Skeletal muscle tissue (tissue), 4 donors: ENCODE results near the gene JAKMIP1. TPM values are rescaled to one million over a fixed set of nuclear protein-coding genes. Genes with fewer than 3 reads are reported as not detected.
"Not testable (repeated sequence)": the region's sequence is repeated elsewhere in the genome, so short reads cannot be mapped to it uniquely, and the experiment has no call there.

Experiments used
- H3K27ac ChIP-seq: one replicate; pipeline ENCODE4 v1.7.0; 2013; ENCODE audit warnings: mild to moderate bottlenecking, low read depth, low read length, inconsistent platforms
- H3K27me3 ChIP-seq, 3 donors: one replicate each; pipeline ENCODE4 v1.7.0; 2013; ENCODE audit warnings: low read length in 3 of 3; ENCODE audit not compliant: control insufficient read depth in 3 of 3, insufficient read depth in 3 of 3
- H3K36me3 ChIP-seq, 3 donors: one replicate each; pipeline ENCODE4 v1.7.0; 2013; ENCODE audit warnings: low read length in 3 of 3; ENCODE audit not compliant: control insufficient read depth in 3 of 3, insufficient read depth in 3 of 3
- H3K4me1 ChIP-seq, 3 donors: one replicate each; pipeline ENCODE4 v1.7.0; 2013; ENCODE audit warnings: low read length in 3 of 3, mild to moderate bottlenecking in 3 of 3; ENCODE audit not compliant: control insufficient read depth in 3 of 3, insufficient read depth in 3 of 3
- H3K4me3 ChIP-seq, 3 donors: one replicate each; pipeline ENCODE4 v1.7.0; 2013; ENCODE audit warnings: low read length in 3 of 3
- H3K9ac ChIP-seq, 3 donors: one replicate each; pipeline ENCODE4 v1.7.0; 2013; ENCODE audit warnings: low read length in 3 of 3, mild to moderate bottlenecking in 3 of 3, moderate library complexity in 2 of 3, low read depth in 1 of 3
- H3K9me3 ChIP-seq, 3 donors: one replicate each; pipeline ENCODE4 v1.7.0; 2013; ENCODE audit warnings: low read length in 3 of 3; ENCODE audit not compliant: control insufficient read depth in 3 of 3
- total RNA-seq: library from RNA; depleted of rRNA; stranded (reverse); fragments of >200 nt; gene quantifications from one replicate; pipeline ENCODE4 v1.2.3, GENCODE V29; 2014
- donor health status: Osteomylitis.

The JAKMIP1 gene
- total RNA-seq, 1 donor from 2014 or later, result not detected

GRCh38 chr4:6152869-6153705, 47.3 kb downstream of the JAKMIP1 start:
- peaks cover 7 to 40% (median 11%) of the 10 kb centered on the region in 3 donors for H3K27me3 ChIP-seq
- H3K36me3 ChIP-seq, result no peaks in the 10 kb centered on the region
- no peak overlapping the region for H3K4me3 ChIP-seq
- H3K4me1 ChIP-seq, result no peaks in the 10 kb centered on the region
- H3K9me3 ChIP-seq, result no peaks in the 10 kb centered on the region
- H3K27ac ChIP-seq, result no peak overlapping the region
- no peak overlapping the region for H3K9ac ChIP-seq

- Histone ChIP-seq H3K36me3 (no peaks in the 10 kb centered on the region), H3K27ac (no peak overlapping the region), H3K4me3 (no peak overlapping the region), H3K4me1 (no peaks in the 10 kb centered on the region), H3K9ac (no peak overlapping the region), H3K27me3 (peaks cover 7 to 33% (median 8%) of the 10 kb centered on the region in 3 donors), H3K9me3 (no peaks in the 10 kb centered on the region)
These were observed 50.2 kb downstream of the JAKMIP1 start for GRCh38 chr4:6150046-6150735.

GRCh38 chr4:6148506-6149205, 51.7 kb downstream of the JAKMIP1 start:
- Histone ChIP-seq H3K27me3 (peaks cover 3 to 24% (median 8%) of the 10 kb centered on the region in 3 donors), H3K36me3 (no peaks in the 10 kb centered on the region), H3K4me3 (no peak overlapping the region), H3K9ac (no peak overlapping the region), H3K9me3 (no peaks in the 10 kb centered on the region), H3K27ac (no peak overlapping the region), H3K4me1 (no peaks in the 10 kb centered on the region)

GRCh38 chr4:6147441-6147840, 52.9 kb downstream of the JAKMIP1 start:
- Histone ChIP-seq H3K27ac (no peak overlapping the region), H3K4me3 (no peak overlapping the region), H3K9me3 (no peaks in the 10 kb centered on the region), H3K36me3 (no peaks in the 10 kb centered on the region), H3K9ac (no peak overlapping the region), H3K4me1 (no peaks in the 10 kb centered on the region), H3K27me3 (peaks cover 0 to 20% (median 8%) of the 10 kb centered on the region in 3 donors)

- peaks cover 0 to 6% (median 0%) of the 10 kb centered on the region in 3 donors for H3K27me3 ChIP-seq
- H3K4me3 ChIP-seq, result no peak overlapping the region
- H3K36me3 ChIP-seq, result no peaks in the 10 kb centered on the region
- no peaks in the 10 kb centered on the region for H3K4me1 ChIP-seq
- H3K9me3 ChIP-seq, result no peaks in the 10 kb centered on the region
- H3K9ac ChIP-seq, result no peak overlapping the region
- H3K27ac ChIP-seq, result no peak overlapping the region
These were observed 56.7 kb downstream of the JAKMIP1 start for GRCh38 chr4:6143603-6144181.

GRCh38 chr4:6142935-6143602, 57.3 kb downstream of the JAKMIP1 start:
- H3K36me3 ChIP-seq, result no peaks in the 10 kb centered on the region
- H3K27me3 ChIP-seq, result peaks cover 0 to 7% (median 0%) of the 10 kb centered on the region in 3 donors
- H3K9ac ChIP-seq, result no peak overlapping the region
- no peaks in the 10 kb centered on the region for H3K4me1 ChIP-seq
- no peaks in the 10 kb centered on the region for H3K9me3 ChIP-seq
- H3K4me3 ChIP-seq, result no peak overlapping the region
- no peak overlapping the region for H3K27ac ChIP-seq

GRCh38 chr4:6142511-6142910, 57.8 kb downstream of the JAKMIP1 start:
- H3K36me3 ChIP-seq, result no peaks in the 10 kb centered on the region
- no peak overlapping the region for H3K4me3 ChIP-seq
- H3K9me3 ChIP-seq, result no peaks in the 10 kb centered on the region
- H3K9ac ChIP-seq, result no peak overlapping the region
- no peaks in the 10 kb centered on the region for H3K4me1 ChIP-seq
- peaks cover 0 to 10% (median 0%) of the 10 kb centered on the region in 3 donors for H3K27me3 ChIP-seq
- no peak overlapping the region for H3K27ac ChIP-seq

GRCh38 chr4:6141554-6141953, 58.8 kb downstream of the JAKMIP1 start:
- Histone ChIP-seq H3K36me3 (no peaks in the 10 kb centered on the region), H3K27me3 (peaks cover 0 to 10% (median 0%) of the 10 kb centered on the region in 3 donors), H3K4me3 (no peak overlapping the region), H3K9ac (no peak overlapping the region), H3K27ac (no peak overlapping the region), H3K4me1 (no peaks in the 10 kb centered on the region), H3K9me3 (no peaks in the 10 kb centered on the region)

GRCh38 chr4:6141021-6141420, 59.3 kb downstream of the JAKMIP1 start:
- not testable (repeated sequence) for H3K27me3 ChIP-seq, H3K9me3 ChIP-seq, H3K4me1 ChIP-seq, H3K9ac ChIP-seq, H3K36me3 ChIP-seq, H3K27ac ChIP-seq, H3K4me3 ChIP-seq
